Measurements from ENCODE around the gene GLRX3.
A peak's percentile ranks its signal among the peaks of the same experiment; 100 is the strongest.
"Not testable (repeated sequence)": the region's sequence is repeated elsewhere in the genome, so short reads cannot be mapped to it uniquely, and the experiment has no call there.

Gene GLRX3

GRCh38 chr10:130136226-130137089 is at the start of gene GLRX3:
Gene GLRX3 (plus strand): TSS chr10:130136391. CDS start chr10:130136421, 30 bp downstream.
- DNase-seq (ENCODE audit: low read depth), result peak; percentile 88

DNA sequence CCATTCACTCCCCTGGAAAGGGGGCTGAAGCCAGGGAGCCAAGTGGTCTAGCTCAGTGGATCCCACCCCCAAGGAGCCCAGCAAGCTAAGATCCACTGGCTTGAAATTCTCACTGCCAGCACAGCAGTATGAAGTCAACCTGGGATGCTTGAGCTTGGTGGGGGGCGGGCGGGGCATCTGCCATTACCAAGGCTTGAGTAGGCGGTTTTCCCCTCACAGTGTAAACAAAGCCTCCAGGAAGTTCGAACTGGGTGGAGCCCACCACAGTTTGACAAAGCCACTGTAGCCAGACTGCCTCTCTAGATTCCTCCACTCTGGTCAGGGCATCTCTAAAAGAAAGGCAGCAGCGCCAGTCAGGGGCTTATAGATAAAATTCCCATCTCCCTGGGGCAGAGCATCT is 45.6 kb upstream of the GLRX3 start:
- not testable (repeated sequence) for DNase-seq (ENCODE audit: low read depth)

DNA sequence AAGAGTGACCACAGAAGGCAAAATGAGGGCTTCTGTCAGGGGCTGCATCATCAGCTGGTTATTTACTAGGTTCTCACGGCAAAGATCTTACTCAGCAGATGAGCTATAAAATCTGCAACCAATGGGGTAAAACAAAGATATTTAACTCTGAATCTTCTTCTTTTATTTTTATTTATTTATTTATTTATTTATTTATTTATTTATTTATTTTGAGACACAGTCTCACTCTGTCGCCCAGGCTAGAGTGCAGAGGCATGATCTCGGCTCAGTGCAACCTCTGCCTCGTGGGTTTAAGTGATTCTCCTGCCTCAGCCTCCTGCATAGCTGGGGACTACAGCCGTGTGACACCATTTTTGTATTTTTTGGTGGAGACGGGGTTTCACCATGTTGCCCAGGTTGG is 36.8 kb upstream of the GLRX3 start:
- no peak for DNase-seq (ENCODE audit: low read depth)

- DNase-seq (ENCODE audit: low read depth), result no peak
Measured at GRCh38 chr10:130105724-130106123, 30.5 kb upstream of the GLRX3 start.

GRCh38 chr10:130108146-130108545 is 28.0 kb upstream of the GLRX3 start:
- not testable (repeated sequence) for DNase-seq (ENCODE audit: low read depth)

DNA sequence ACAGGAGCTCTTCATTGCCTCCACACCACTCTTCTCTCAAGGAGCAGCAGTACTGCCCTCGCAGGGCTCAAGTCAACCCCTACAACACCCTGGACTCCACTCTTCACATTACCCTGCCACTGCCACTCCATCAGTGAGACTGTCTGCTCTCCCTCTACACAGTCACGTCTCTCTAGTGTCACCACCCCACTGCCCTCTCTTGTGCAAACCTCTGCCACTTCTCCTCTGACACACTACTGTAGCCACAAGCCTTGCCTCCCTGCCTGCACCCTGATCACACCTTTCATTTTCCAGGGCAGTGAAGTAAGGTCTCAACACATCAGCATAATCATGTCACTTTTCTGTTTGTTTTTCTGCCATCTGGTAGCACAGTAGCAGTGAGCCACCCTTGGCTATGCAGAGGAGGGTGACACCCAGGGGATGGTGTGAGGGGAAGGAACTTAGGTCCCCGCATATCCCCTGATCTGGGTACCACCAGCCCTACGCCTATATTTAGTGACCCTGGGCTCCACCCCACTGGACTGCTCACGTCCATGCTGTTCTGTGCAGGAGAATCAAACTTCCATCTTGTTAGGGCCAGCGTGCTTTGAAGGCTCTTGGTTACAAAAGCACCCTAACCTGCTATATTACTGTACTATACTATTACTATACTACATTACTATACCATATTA is 27.1 kb upstream of the GLRX3 start:
- no peak for DNase-seq (ENCODE audit: low read depth)

GRCh38 chr10:130109796-130110245 is 26.4 kb upstream of the GLRX3 start:
- peak; percentile 39 for DNase-seq (ENCODE audit: low read depth)

DNA sequence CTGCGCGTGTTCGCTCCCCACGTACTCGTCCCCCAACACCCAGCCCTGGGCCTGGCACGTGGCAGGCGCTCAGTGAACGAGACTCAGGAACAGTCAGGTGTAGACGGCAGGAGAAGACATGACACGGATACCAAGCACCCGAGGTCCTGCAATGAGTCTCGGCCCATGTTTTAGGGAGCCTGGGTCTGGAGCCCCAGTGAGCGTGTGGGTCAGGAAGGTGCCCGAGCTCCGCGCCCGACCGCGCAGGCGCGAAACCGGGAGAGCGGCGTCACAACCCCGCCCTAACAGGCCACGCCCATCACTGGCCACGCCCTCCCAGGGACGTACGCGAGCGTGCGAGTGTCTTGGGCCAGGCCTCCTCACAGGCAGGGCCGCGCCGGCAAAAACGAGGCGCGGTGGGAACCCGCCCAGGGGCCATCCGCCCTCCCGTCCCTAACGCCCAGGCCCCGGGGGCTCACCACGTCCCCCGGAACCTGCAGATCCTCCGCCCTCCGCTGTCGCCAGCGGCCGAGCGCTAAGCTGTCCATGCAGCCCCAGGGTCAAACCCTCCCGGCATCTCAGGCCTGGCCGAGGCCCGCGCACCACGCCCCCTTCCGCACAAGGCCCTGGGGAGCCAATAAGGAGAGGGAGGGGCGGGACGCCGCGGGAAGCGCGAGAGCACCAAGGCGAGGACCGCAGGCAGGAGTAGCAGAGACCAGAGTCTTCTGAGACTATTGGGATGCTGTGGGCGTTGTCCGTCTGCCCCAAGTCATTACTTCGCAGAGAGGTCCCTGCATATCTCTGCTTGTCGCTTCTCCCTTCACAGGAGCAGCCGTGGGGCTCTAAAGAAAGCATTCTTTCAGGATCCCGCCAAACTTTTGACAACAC is 25.7 kb upstream of the GLRX3 start, which contains the start of gene C10orf143:
Gene C10orf143 (minus strand): TSS at position 585 of the 867 bp plus-strand sequence. CDS start 58 bp downstream, at position 527.
- DNase-seq (ENCODE audit: low read depth), result peak; percentile 97

GRCh38 chr10:130111113-130111851 is 24.9 kb upstream of the GLRX3 start:
- peak; percentile 92 for DNase-seq (ENCODE audit: low read depth)

DNA sequence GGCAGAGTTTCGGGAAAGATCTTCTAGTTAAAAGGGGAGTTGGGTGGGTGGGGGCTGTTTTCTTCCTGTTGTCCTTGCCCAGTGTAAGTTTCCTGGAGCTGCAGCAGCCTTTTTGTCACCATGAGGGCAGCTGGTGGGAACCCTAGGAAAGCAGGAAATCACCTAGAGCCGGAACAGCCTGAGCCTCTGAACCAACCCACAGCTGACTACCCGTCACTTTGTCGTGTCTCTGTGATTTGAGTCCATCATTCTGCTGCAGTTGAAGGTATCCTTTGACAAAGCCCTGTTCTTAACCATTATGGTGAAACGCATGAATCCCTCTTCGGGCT is 24.4 kb upstream of the GLRX3 start:
- DNase-seq (ENCODE audit: low read depth), result no peak

- no peak for DNase-seq (ENCODE audit: low read depth)
Measured at GRCh38 chr10:130112821-130113220, 23.4 kb upstream of the GLRX3 start.

DNA sequence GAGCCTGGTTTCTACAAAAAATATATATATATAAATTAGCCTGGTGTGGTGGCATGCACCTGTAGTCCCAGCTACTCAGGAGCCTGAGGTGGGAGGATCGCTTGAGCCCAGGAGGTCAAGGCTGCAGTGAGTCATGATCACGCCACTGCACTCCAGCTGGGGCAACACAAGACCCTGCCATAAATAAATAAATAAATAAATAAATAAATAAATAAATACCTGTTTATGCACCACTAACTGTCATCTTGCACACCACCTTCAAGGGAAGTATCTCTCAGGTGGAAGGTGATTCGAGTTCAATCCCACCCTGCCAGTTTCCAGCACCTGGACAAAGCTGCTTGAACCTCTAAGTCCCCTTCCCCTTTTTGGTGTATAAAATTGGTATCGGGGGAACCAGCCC is 19.2 kb upstream of the GLRX3 start:
- not testable (repeated sequence) for DNase-seq (ENCODE audit: low read depth)

DNA sequence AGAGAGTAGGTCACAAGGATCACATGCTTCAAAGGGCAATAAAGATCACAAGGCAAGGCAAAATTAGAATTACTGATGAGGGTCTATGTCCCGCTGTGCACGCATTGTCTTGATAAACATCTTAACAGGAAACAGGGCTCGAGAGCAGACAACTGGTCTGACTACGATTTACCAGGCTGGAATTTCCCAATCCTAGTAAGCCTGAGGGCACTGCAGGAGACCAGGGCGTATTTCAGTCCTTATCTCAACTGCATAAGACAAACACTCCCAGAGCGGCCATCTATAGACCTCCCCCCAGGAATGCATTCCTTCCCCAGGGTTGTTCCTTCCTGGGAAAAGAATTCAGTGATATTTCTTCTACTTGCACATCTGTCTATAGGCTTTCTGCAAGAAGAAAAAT is 18.7 kb upstream of the GLRX3 start:
- not testable (repeated sequence) for DNase-seq (ENCODE audit: low read depth)

- DNase-seq (ENCODE audit: low read depth), result no peak
Measured at GRCh38 chr10:130121486-130122079, 14.6 kb upstream of the GLRX3 start.

GRCh38 chr10:130127364-130128061 is 8.7 kb upstream of the GLRX3 start:
- peak; percentile 29 for DNase-seq (ENCODE audit: low read depth)

DNA sequence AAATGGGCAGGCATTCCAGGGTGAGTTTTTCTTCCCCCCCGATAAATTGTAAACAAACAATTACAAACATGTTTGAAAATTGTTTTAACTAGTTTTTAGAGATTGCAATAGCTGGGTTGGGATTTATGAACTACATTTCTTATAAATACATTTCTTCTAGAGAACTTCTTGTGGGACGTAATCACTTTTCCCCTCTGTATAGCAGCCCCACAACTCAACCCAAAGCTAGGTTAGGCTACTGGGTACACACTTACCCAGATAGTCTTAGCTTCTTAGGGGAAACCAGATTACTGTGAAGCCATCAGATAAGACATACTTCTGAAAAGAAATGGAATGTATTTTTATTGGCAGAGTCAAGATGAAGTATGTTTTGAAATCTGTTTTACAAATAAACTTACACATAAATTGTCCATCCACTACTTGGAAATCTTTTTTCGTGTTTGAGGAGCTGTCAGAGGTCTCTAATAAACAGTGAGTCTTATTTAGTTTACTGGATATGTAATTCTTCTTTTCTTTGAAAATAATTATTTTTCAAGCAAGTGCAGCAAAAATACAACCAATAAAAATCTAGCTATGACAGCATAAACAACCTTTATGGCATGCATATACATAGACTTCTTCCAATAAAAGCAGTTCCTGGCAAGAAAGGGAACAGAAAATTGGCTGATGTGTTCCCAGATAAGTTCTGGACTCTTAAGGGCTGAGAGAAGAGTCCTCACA is 8.0 kb upstream of the GLRX3 start:
- no peak for DNase-seq (ENCODE audit: low read depth)

DNA sequence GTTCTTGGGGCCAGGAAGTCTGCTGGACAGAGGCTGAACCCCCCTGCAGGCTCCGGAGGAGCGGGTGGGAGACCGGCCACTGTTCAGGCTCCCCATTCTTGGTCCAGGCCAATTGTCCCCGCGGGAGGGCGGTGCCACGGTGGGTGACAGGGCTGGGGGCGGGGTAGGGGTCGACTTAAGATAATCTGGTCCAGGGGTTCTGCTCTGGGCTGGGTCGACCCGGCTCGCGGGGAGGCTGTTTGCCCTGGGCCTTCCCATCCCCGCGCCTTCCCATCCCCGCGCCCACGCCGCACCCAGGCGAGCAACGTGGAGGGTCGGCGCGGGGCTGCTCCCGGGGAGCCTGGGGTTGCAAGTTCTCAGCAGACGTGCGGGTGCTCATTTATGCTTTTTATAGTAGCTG is 7.3 kb upstream of the GLRX3 start:
- DNase-seq (ENCODE audit: low read depth), result no peak

DNA sequence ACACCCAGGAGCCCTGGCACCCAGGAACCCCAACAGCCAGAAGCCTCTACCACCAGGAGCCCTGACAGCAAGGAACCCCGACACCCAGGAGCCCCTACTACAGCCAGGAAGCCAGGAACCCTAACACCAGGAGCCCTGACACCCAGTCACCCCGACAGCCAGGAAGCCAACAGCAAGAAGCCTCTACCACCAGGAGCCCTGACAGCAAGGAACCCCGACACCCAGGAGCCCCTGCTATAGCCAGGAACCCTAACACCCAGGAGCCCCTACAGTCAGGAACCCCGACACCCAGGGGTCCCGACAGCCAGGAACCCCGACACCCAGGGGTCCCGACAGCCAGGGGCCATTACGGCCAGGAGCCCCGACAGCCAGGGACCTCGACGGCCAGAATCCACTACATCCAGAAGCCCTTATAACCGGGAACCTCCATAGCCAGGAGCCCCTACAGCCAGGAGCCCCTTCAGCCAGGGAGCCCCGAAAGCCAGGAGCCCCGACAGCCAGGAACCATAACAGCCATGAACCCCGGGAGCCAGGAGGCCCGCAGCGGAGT is 440 bp upstream of the GLRX3 start:
- no peak for DNase-seq (ENCODE audit: low read depth)

GRCh38 chr10:130137090-130137448 is 878 bp downstream of the GLRX3 start:
- no peak for DNase-seq (ENCODE audit: low read depth)
